Germinal center (tissue), 1 donor: ENCODE data around the gene LAMA5.

Source experiments
- DNase-seq: peaks from one replicate; pipeline ENCODE4 v3.0.0; 2012; ENCODE audit warnings: mixed read lengths, low spot score

Gene LAMA5

GRCh38 chr20:62317167-62317655, 49.9 kb downstream of the LAMA5 start:
- DNase-seq, result no peak

GRCh38 chr20:62316331-62317166, 50.6 kb downstream of the LAMA5 start:
- no peak for DNase-seq

- DNase-seq, result no peak
Measured at GRCh38 chr20:62315773-62316172, 51.3 kb downstream of the LAMA5 start.

- DNase-seq, result no peak
Measured at GRCh38 chr20:62314711-62315302, 52.3 kb downstream of the LAMA5 start.

GRCh38 chr20:62314339-62314638, 52.8 kb downstream of the LAMA5 start:
- DNase-seq, result no peak

GRCh38 chr20:62313460-62314338, 53.4 kb downstream of the LAMA5 start:
- no peak for DNase-seq

- no peak for DNase-seq
Measured at GRCh38 chr20:62313021-62313420, 54.1 kb downstream of the LAMA5 start.

- DNase-seq, result no peak
Measured at GRCh38 chr20:62312662-62312977, 54.5 kb downstream of the LAMA5 start.

GRCh38 chr20:62311832-62312661, 55.1 kb downstream of the LAMA5 start:
- no peak for DNase-seq

- no peak for DNase-seq
Measured at GRCh38 chr20:62311150-62311549, 56.0 kb downstream of the LAMA5 start.

- DNase-seq, result no peak
Measured at GRCh38 chr20:62310757-62311121, 56.4 kb downstream of the LAMA5 start.

GRCh38 chr20:62309947-62310756, 57.0 kb downstream of the LAMA5 start:
- DNase-seq, result no peak

- DNase-seq, result no peak
Measured at GRCh38 chr20:62309198-62309944, 57.7 kb downstream of the LAMA5 start.

GRCh38 chr20:62308102-62308822, 58.9 kb downstream of the LAMA5 start:
- DNase-seq, result no peak

- DNase-seq, result no peak
Measured at GRCh38 chr20:62307226-62308101, 59.6 kb downstream of the LAMA5 start.

- DNase-seq, result no peak
Measured at GRCh38 chr20:62306414-62307187, 60.5 kb downstream of the LAMA5 start.

- DNase-seq, result no peak
Measured at GRCh38 chr20:62305765-62306413, 61.2 kb downstream of the LAMA5 start.
